ENCODE measurements around the gene METTL4. TPM values are rescaled to one million over a fixed set of nuclear protein-coding genes. Genes with fewer than 3 reads are reported as not detected.
"Not testable (repeated sequence)": the region's sequence is repeated elsewhere in the genome, so short reads cannot be mapped to it uniquely, and the experiment has no call there.

The METTL4 gene
- total RNA-seq, 1 donor from 2014 or later: 9.0 TPM

GRCh38 chr18:2529154-2529553 lies 42.2 kb downstream of the METTL4 start:
- no peaks in the 10 kb centered on the region for H3K27me3 Mint-ChIP-seq (ENCODE audit: low read depth, unreplicated experiment)

GRCh38 chr18:2526329-2526728 lies 45.0 kb downstream of the METTL4 start:
- H3K4me1 Mint-ChIP-seq (ENCODE audit: low read depth, unreplicated experiment): peaks cover 8% of the 10 kb centered on the region
- no peaks in the 10 kb centered on the region for H3K79me2 ChIP-seq (ENCODE audit: insufficient read depth, low read length)
- no peak for FAIRE-seq

More at GRCh38 chr18:2529154-2529553, 42.2 kb downstream of the METTL4 start:
- no peaks in the 10 kb centered on the region for H3K36me3 ChIP-seq (ENCODE audit: insufficient read depth, low read length)
- no peak overlapping the region for H3K4me3 ChIP-seq (ENCODE audit: insufficient read depth, low read depth, low read length)
- H2AFZ ChIP-seq (ENCODE audit: low read depth, low read length): peak overlapping the region; percentile 14
- DNase-seq (ENCODE audit: low read depth) (peak; percentile 86), FAIRE-seq (no peak)
- Mint-ChIP-seq H3K27ac (ENCODE audit: unreplicated experiment) (peak overlapping the region; percentile 26), H3K4me1 (ENCODE audit: low read depth, unreplicated experiment) (peaks cover 8% of the 10 kb centered on the region), H3K36me3 (ENCODE audit: low read depth, unreplicated experiment) (peaks cover 8% of the 10 kb centered on the region), H3K9me3 (ENCODE audit: unreplicated experiment) (peaks cover 8% of the 10 kb centered on the region), H3K4me3 (ENCODE audit: unreplicated experiment) (no peak overlapping the region)
- no peaks in the 10 kb centered on the region for H4K20me1 ChIP-seq (ENCODE audit: insufficient read depth, low read length)
- H3K79me2 ChIP-seq (ENCODE audit: insufficient read depth, low read length): no peaks in the 10 kb centered on the region
- no peaks in the 10 kb centered on the region for H3K27me3 ChIP-seq (ENCODE audit: insufficient read depth, low read length)
- TF ChIP-seq CTCF (IDR thresholded peaks at IDR 0.05; ENCODE audit: insufficient read depth, low read depth, low read length) (no peak), EZH2 (IDR thresholded peaks at IDR 0.05; ENCODE audit: insufficient read depth, low read length) (no peak)
- H3K4me2 ChIP-seq (ENCODE audit: low read length): peak overlapping the region; percentile 45
- peaks cover 11% of the 10 kb centered on the region for H3K4me1 ChIP-seq (ENCODE audit: insufficient read depth, low read length)
- peak overlapping the region; percentile 56 for H3K9ac ChIP-seq (ENCODE audit: low read length)
- H3K27ac ChIP-seq (ENCODE audit: low read depth, low read length): peak overlapping the region; percentile 42
- no peaks in the 10 kb centered on the region for H3K9me3 ChIP-seq (ENCODE audit: insufficient read depth, low read depth, low read length)

GRCh38 chr18:2524794-2525198 lies 46.5 kb downstream of the METTL4 start:
- not testable (repeated sequence) for H3K27me3 ChIP-seq (ENCODE audit: insufficient read depth, low read length); H3K27me3 Mint-ChIP-seq (ENCODE audit: low read depth, unreplicated experiment); H3K27ac Mint-ChIP-seq (ENCODE audit: unreplicated experiment); H3K4me1 Mint-ChIP-seq (ENCODE audit: low read depth, unreplicated experiment); H4K20me1 ChIP-seq (ENCODE audit: insufficient read depth, low read length); H3K36me3 Mint-ChIP-seq (ENCODE audit: low read depth, unreplicated experiment); H3K9me3 ChIP-seq (ENCODE audit: insufficient read depth, low read depth, low read length); H2AFZ ChIP-seq (ENCODE audit: low read depth, low read length); H3K4me2 ChIP-seq (ENCODE audit: low read length); H3K4me3 ChIP-seq (ENCODE audit: insufficient read depth, low read depth, low read length); H3K9me3 Mint-ChIP-seq (ENCODE audit: unreplicated experiment); H3K36me3 ChIP-seq (ENCODE audit: insufficient read depth, low read length); H3K9ac ChIP-seq (ENCODE audit: low read length); FAIRE-seq; H3K4me3 Mint-ChIP-seq (ENCODE audit: unreplicated experiment); DNase-seq (ENCODE audit: low read depth); H3K79me2 ChIP-seq (ENCODE audit: insufficient read depth, low read length); H3K27ac ChIP-seq (ENCODE audit: low read depth, low read length)
- H3K4me1 ChIP-seq (ENCODE audit: insufficient read depth, low read length): peaks cover 11% of the 10 kb centered on the region

More at GRCh38 chr18:2526329-2526728, 45.0 kb downstream of the METTL4 start:
- Histone ChIP-seq H2AFZ (ENCODE audit: low read depth, low read length) (no peak overlapping the region), H3K9me3 (ENCODE audit: insufficient read depth, low read depth, low read length) (no peaks in the 10 kb centered on the region), H4K20me1 (ENCODE audit: insufficient read depth, low read length) (no peaks in the 10 kb centered on the region), H3K4me2 (ENCODE audit: low read length) (no peak overlapping the region), H3K9ac (ENCODE audit: low read length) (no peak overlapping the region), H3K4me3 (ENCODE audit: insufficient read depth, low read depth, low read length) (no peak overlapping the region), H3K4me1 (ENCODE audit: insufficient read depth, low read length) (peaks cover 11% of the 10 kb centered on the region), H3K36me3 (ENCODE audit: insufficient read depth, low read length) (no peaks in the 10 kb centered on the region), H3K27ac (ENCODE audit: low read depth, low read length) (no peak overlapping the region), H3K27me3 (ENCODE audit: insufficient read depth, low read length) (no peaks in the 10 kb centered on the region)
- TF ChIP-seq CTCF (IDR thresholded peaks at IDR 0.05; ENCODE audit: insufficient read depth, low read depth, low read length) (no peak), EZH2 (IDR thresholded peaks at IDR 0.05; ENCODE audit: insufficient read depth, low read length) (no peak)
- H3K27ac Mint-ChIP-seq (ENCODE audit: unreplicated experiment): no peak overlapping the region
- H3K27me3 Mint-ChIP-seq (ENCODE audit: low read depth, unreplicated experiment): no peaks in the 10 kb centered on the region
- peaks cover 5% of the 10 kb centered on the region for H3K36me3 Mint-ChIP-seq (ENCODE audit: low read depth, unreplicated experiment)
- H3K4me3 Mint-ChIP-seq (ENCODE audit: unreplicated experiment): no peak overlapping the region
- no peak for DNase-seq (ENCODE audit: low read depth)
- H3K9me3 Mint-ChIP-seq (ENCODE audit: unreplicated experiment): no peaks in the 10 kb centered on the region

Measured in astrocyte (in vitro differentiated cells and primary cell).